MM.1S (cell line): ENCODE data around the gene SLC35F3.

ENCODE experiments used
- CTCF ChIP-seq: fragments of 300-600 bp; sonication (generic); IDR thresholded peaks from 2 replicates; pipeline ENCODE4 v1.5.1; 2016; ENCODE audit warnings: antibody characterized with exemption, low read length, mixed read lengths
- EZH2 ChIP-seq: fragments of 300-600 bp; sonication (generic); optimal IDR thresholded peaks from 2 replicates; pipeline ENCODE3; 2017; ENCODE audit warnings: low read depth, mild to moderate bottlenecking, antibody characterized with exemption, low read length, mixed read lengths
- EZH2phosphoT487 ChIP-seq: fragments of 300-600 bp; sonication (generic); IDR thresholded peaks from 2 replicates; pipeline ENCODE4 v1.6.1; 2018; ENCODE audit warnings: antibody characterized with exemption, low read length

GRCh38 chr1:234226819-234227165 lies 322.3 kb downstream of the SLC35F3 start:
- TF ChIP-seq CTCF: no peak
- TF ChIP-seq EZH2: no peak
- no peak for TF ChIP-seq EZH2phosphoT487
